Heart right ventricle (tissue), 16 donors: ENCODE results near the gene CREB5. TPM values are rescaled to one million over a fixed set of nuclear protein-coding genes. Genes with fewer than 3 reads are reported as not detected.

Source experiments
- ATAC-seq, 8 donors: fragments of 200-7000 bp; cut with Tn5 transposase; one replicate each; pipeline ENCODE4 v1.9.1; 2020; ENCODE audit warnings: mild to moderate bottlenecking in 8 of 8, moderate library complexity in 8 of 8, moderate number of reproducible peaks in 1 of 8
- DNase-seq, 2 donors: peaks; one replicate each; pipeline ENCODE4 v3.0.0-alpha.2; 2020
- H3K27ac ChIP-seq, 10 donors: fragments of 200-600 bp; sonication (generic) in 2 of 10; one replicate each; pipeline versions ENCODE4 v1.5.0 to v1.8.0; 2020 to 2022; ENCODE audit warnings: mild to moderate bottlenecking in 3 of 10
- H3K27me3 ChIP-seq, 7 donors: fragments of 200-600 bp; one replicate each; pipeline ENCODE4 v1.8.0; 2021 to 2022; ENCODE audit warnings: mild to moderate bottlenecking in 2 of 7
- H3K36me3 ChIP-seq, 9 donors: fragments of 200-600 bp; sonication (generic) in 1 of 9; one replicate each; pipeline versions ENCODE4 v1.5.0 to v1.8.0; 2020 to 2022; ENCODE audit warnings: mild to moderate bottlenecking in 2 of 9
- H3K4me1 ChIP-seq, 9 donors: fragments of 200-600 bp; sonication (generic) in 1 of 9; one replicate each; pipeline versions ENCODE4 v1.5.0 to v1.8.0; 2020 to 2022; ENCODE audit warnings: mild to moderate bottlenecking in 4 of 9
- H3K4me3 ChIP-seq, 10 donors: fragments of 200-600 bp; sonication (generic) in 2 of 10; one replicate each; pipeline versions ENCODE4 v1.5.0 to v1.8.0; 2020 to 2022; ENCODE audit warnings: mild to moderate bottlenecking in 7 of 10, moderate library complexity in 2 of 10
- H3K9me3 ChIP-seq, 11 donors: fragments of 200-600 bp in 10 of 11; sonication (generic) in 2 of 11; one replicate each; pipeline versions ENCODE4 v1.5.0 to v1.8.0; 2013 to 2022; ENCODE audit warnings: mild to moderate bottlenecking in 2 of 11, control low read depth in 1 of 11, moderate library complexity in 1 of 11
- CTCF ChIP-seq, 9 donors: fragments of 200-600 bp; sonication (generic) in 2 of 9; IDR thresholded peaks; one replicate each; pipeline versions ENCODE4 v1.5.0 to v1.8.0; 2021 to 2022; ENCODE audit warnings: antibody characterized with exemption in 9 of 9, mild to moderate bottlenecking in 5 of 9, moderate library complexity in 1 of 9
- WGBS, 2 donors: extraction: QIAGEN DNeasy Blood & Tissue Kit; methylation state at CpG; one replicate each; pipeline ENCODE4 v1.1.7; 2013; ENCODE audit warnings: inconsistent platforms in 1 of 2; 5-methylcytosine and 5-hydroxymethylcytosine counted together
- intact Hi-C, 10 donors: fragments of 100-400 bp; cut with DNase I; formaldehyde crosslinking; loops; one replicate each; pipeline versions ENCODE4 v1.11.1 to v1.14.2; 2022
- polyA plus RNA-seq, 2 donors: library from polyadenylated mRNA; stranded (reverse); fragments of 200-250 nt; gene quantifications; one replicate each; pipeline ENCODE4 v1.2.3, GENCODE V29; 2013
- total RNA-seq, 10 donors: library from RNA; stranded (reverse); fragmentation: NEBNext Ultra II Directional in 3 of 10; extraction: Animal tissue kit (Norgen Biotek cat#: 25700) in 3 of 10; gene quantifications; one replicate each; pipeline versions ENCODE4 v1.2.1 to v1.2.4, GENCODE V29; 2021 to 2023
- donor health status: Arrhythmogenic right ventricular cardiomyopathy.
- donor health status: ischemic (EF 13 %, LVEDD 7.1; RV severe dilation, severe dysfunction).
- donor health status: healthy with polysubstance abuse.
- donor health status: DM: no; HTN: yes; CAD: no.
- donor health status: DM: no; HTN: no; CAD: no.
- donor health status: ischemic (EF 25% LVEDD 6.9; RV normal size, moderate dysfunction).
- donor health status: ischemic (EF 25% LVEDD 5.7; RV mildly dilated, moderate dysfunction).
- donor health status: healthy.
- donor health status: DM: yes; HTN: yes; CAD: no.
- donor health status: Ischemic cardiomyopathy.
- donor health status: ischemic (EF 35%, LVEDD 5.7; RV mildly dilated, moderate dysfunction).
- donor health status: nonischemic (EF 11% LVEDD 7.7; RV severe dilation, severe dysfunction).
- donor health status: DM: yes; HTN: yes; CAD: no.
- donor health status: PGD.
- donor health status: ischemic (EF 29% LVEDD 5.4; RV normal size, mild dysfunction).
- donor health status: nonischemic (EF 23%, LVEDD 6.1; RV moderate dilation, normal function).

The CREB5 gene
- total and polyA plus RNA-seq, 12 donors, result 4.7 to 170 (median 19.0) TPM

GRCh38 chr7:28729281-28729680 lies 317.0 kb downstream of the CREB5 start:
- DNase-seq, result no peak
- Histone ChIP-seq H3K27ac (no peak overlapping the region), H3K36me3 (peaks cover 0 to 21% (median 0%) of the 10 kb centered on the region in 9 donors), H3K27me3 (no peaks in the 10 kb centered on the region), H3K9me3 (no peaks in the 10 kb centered on the region), H3K4me1 (peaks cover 0 to 49% (median 26%) of the 10 kb centered on the region in 9 donors), H3K4me3 (no peak overlapping the region)
- intact Hi-C loops, result no loop called here
- no peak for TF ChIP-seq CTCF (IDR thresholded peaks at IDR 0.05)
- 73 to 79% methylated on average over 8 of the region's 8 CpGs for WGBS, 2 donors
- no peak for ATAC-seq

GRCh38 chr7:28729727-28730126 lies 317.4 kb downstream of the CREB5 start:
- DNase-seq (no peak), ATAC-seq (no peak)
- Histone ChIP-seq H3K9me3 (no peaks in the 10 kb centered on the region), H3K27me3 (no peaks in the 10 kb centered on the region), H3K36me3 (peaks cover 0 to 17% (median 0%) of the 10 kb centered on the region in 9 donors), H3K4me3 (no peak overlapping the region), H3K4me1 (peaks cover 0 to 48% (median 26%) of the 10 kb centered on the region in 9 donors), H3K27ac (no peak overlapping the region)
- TF ChIP-seq CTCF (IDR thresholded peaks at IDR 0.05), result no peak
- 77 to 80% methylated on average over 3 of the region's 3 CpGs for WGBS, 2 donors
- intact Hi-C loops, result no loop called here

- Histone ChIP-seq H3K27me3 (no peaks in the 10 kb centered on the region), H3K27ac (peak overlapping the region in 1 of 10 donors; percentile 55), H3K36me3 (peaks cover 0 to 8% (median 0%) of the 10 kb centered on the region in 9 donors), H3K4me3 (no peak overlapping the region), H3K9me3 (no peaks in the 10 kb centered on the region), H3K4me1 (peaks cover 0 to 33% (median 24%) of the 10 kb centered on the region in 9 donors)
- WGBS, 2 donors, result 75 to 85% methylated on average over 5 of the region's 5 CpGs
- no peak for TF ChIP-seq CTCF (IDR thresholded peaks at IDR 0.05)
- ATAC-seq, result no peak
- DNase-seq, result no peak
- intact Hi-C loops, result no loop called here
Observed at GRCh38 chr7:28731092-28731658, 318.9 kb downstream of the CREB5 start.

- intact Hi-C loops, result no loop called here
- WGBS, 2 donors, result 69 to 74% methylated on average over 11 of the region's 11 CpGs
- Histone ChIP-seq H3K36me3 (peaks cover 0 to 6% (median 0%) of the 10 kb centered on the region in 9 donors), H3K27me3 (no peaks in the 10 kb centered on the region), H3K4me1 (peaks cover 0 to 22% (median 15%) of the 10 kb centered on the region in 9 donors), H3K4me3 (peak overlapping the region in 6 of 10 donors; percentile 12 to 31 (median 19)), H3K27ac (peak overlapping the region in 5 of 10 donors; percentile 42 to 61 (median 55)), H3K9me3 (no peaks in the 10 kb centered on the region)
- TF ChIP-seq CTCF (IDR thresholded peaks at IDR 0.05), result no peak
- ATAC-seq (peak; percentile 41 to 86 (median 70)), DNase-seq (peak in 1 of 2 donors; percentile 20)
Observed at GRCh38 chr7:28732071-28732869, 320.0 kb downstream of the CREB5 start.
